GM12874 (cell line): ENCODE data around the gene GSN.

Source experiments
- CTCF ChIP-seq: IDR thresholded peaks from 2 replicates; pipeline ENCODE4 v1.5.1; 2011; ENCODE audit warnings: low read depth, mild to moderate bottlenecking, control low read depth, low read length, moderate library complexity; ENCODE audit not compliant: insufficient read depth

GSN gene

GRCh38 chr9:121372239-121373010 lies 104.5 kb downstream of the GSN start:
- TF ChIP-seq CTCF: no peak

- TF ChIP-seq CTCF: no peak
Measured at GRCh38 chr9:121373011-121373729, 105.2 kb downstream of the GSN start.

- no peak for TF ChIP-seq CTCF
Measured at GRCh38 chr9:121376214-121376830, 108.4 kb downstream of the GSN start.

GRCh38 chr9:121380846-121381245 lies 112.9 kb downstream of the GSN start:
- no peak for TF ChIP-seq CTCF
